ENCODE measurements around the gene AGPAT3.

Gene AGPAT3

GRCh38 chr21:43992121-43992520 lies 127.1 kb downstream of the AGPAT3 start:
- Histone ChIP-seq H3K4me1 (peaks cover 0 to 4% (median 0%) of the 10 kb centered on the region in 4 donors), H3K4me3 (no peak overlapping the region), H3K27me3 (peaks cover 0 to 14% of the 10 kb centered on the region in 2 donors), H3K36me3 (no peaks in the 10 kb centered on the region), H3K9me3 (no peaks in the 10 kb centered on the region), H3K27ac (no peak overlapping the region)
- intact Hi-C loops (cut with DNase I; ENCODE audit: low total_unique reads), result no loop called here
- no peak for TF ChIP-seq CTCF (IDR thresholded peaks at IDR 0.05)
- no peak for DNase-seq

- DNase-seq, result no peak
- H3K4me1 ChIP-seq, result no peaks in the 10 kb centered on the region
- no peaks in the 10 kb centered on the region for H3K36me3 ChIP-seq
- TF ChIP-seq CTCF (IDR thresholded peaks at IDR 0.05), result no peak
- no peaks in the 10 kb centered on the region for H3K9me3 ChIP-seq
- no peak overlapping the region for H3K4me3 ChIP-seq
- peaks cover 0 to 14% of the 10 kb centered on the region in 2 donors for H3K27me3 ChIP-seq
- intact Hi-C loops (cut with DNase I; ENCODE audit: low total_unique reads), result no loop called here
- no peak overlapping the region for H3K27ac ChIP-seq
Measured at GRCh38 chr21:43993420-43993934, 128.5 kb downstream of the AGPAT3 start.

GRCh38 chr21:43994085-43994484 lies 129.1 kb downstream of the AGPAT3 start:
- Histone ChIP-seq H3K9me3 (no peaks in the 10 kb centered on the region), H3K36me3 (no peaks in the 10 kb centered on the region), H3K4me1 (no peaks in the 10 kb centered on the region), H3K27me3 (peaks cover 0 to 14% of the 10 kb centered on the region in 2 donors), H3K27ac (no peak overlapping the region), H3K4me3 (no peak overlapping the region)
- no peak for TF ChIP-seq CTCF (IDR thresholded peaks at IDR 0.05)
- intact Hi-C loops (cut with DNase I; ENCODE audit: low total_unique reads), result no loop called here
- no peak for DNase-seq

DNA sequence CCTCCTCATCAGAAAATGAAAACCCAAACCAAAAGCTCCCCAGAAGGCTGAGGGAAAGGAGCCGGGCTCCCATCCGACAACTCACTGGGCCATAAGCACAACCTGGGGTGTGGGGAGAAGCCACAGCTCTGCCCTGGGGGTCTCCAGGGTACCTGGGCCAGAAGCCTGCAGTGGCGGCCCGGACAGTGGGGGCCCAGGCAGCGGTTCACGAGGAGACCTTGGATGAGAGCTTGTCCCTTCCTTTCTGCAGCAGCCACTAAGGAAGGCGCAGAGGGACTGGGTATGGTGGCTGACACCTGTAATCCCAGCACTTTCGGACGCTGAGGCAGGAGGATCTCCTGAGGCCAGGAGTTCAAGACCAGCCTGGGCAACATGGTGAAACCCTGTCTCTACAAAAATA lies 129.6 kb downstream of the AGPAT3 start:
- Histone ChIP-seq H3K9me3 (no peaks in the 10 kb centered on the region), H3K27ac (no peak overlapping the region), H3K27me3 (peaks cover 0 to 14% of the 10 kb centered on the region in 2 donors), H3K4me3 (no peak overlapping the region), H3K36me3 (no peaks in the 10 kb centered on the region), H3K4me1 (no peaks in the 10 kb centered on the region)
- DNase-seq, result no peak
- intact Hi-C loops (cut with DNase I; ENCODE audit: low total_unique reads), result no loop called here
- no peak for TF ChIP-seq CTCF (IDR thresholded peaks at IDR 0.05)

GRCh38 chr21:43995521-43996105 lies 130.6 kb downstream of the AGPAT3 start:
- intact Hi-C loops (cut with DNase I; ENCODE audit: low total_unique reads), result no loop called here
- no peaks in the 10 kb centered on the region for H3K4me1 ChIP-seq

More at GRCh38 chr21:43995521-43996105, 130.6 kb downstream of the AGPAT3 start:
- no peak for TF ChIP-seq CTCF (IDR thresholded peaks at IDR 0.05)
- Histone ChIP-seq H3K27ac (no peak overlapping the region), H3K36me3 (no peaks in the 10 kb centered on the region), H3K27me3 (peaks cover 0 to 18% of the 10 kb centered on the region in 2 donors), H3K9me3 (no peaks in the 10 kb centered on the region), H3K4me3 (no peak overlapping the region)
- DNase-seq, result no peak
